Colonic mucosa (tissue), 4 donors: ENCODE data around the gene CTIF. TPM values are rescaled to one million over a fixed set of nuclear protein-coding genes. Genes with fewer than 3 reads are reported as not detected.

ENCODE experiments used
- DNase-seq: peaks from one replicate; pipeline ENCODE4 v3.0.0-alpha.2; 2020
- H3K27ac ChIP-seq: fragments of 200-600 bp; one replicate; pipeline ENCODE4 v1.8.0; 2021
- H3K27me3 ChIP-seq: fragments of 200-600 bp; one replicate; pipeline ENCODE4 v1.8.0; 2021
- H3K36me3 ChIP-seq: fragments of 200-600 bp; one replicate; pipeline ENCODE4 v1.8.0; 2021
- H3K4me1 ChIP-seq: fragments of 200-600 bp; one replicate; pipeline ENCODE4 v1.8.0; 2021; ENCODE audit warnings: mild to moderate bottlenecking
- H3K4me3 ChIP-seq: fragments of 200-600 bp; one replicate; pipeline ENCODE4 v1.8.0; 2021
- H3K9ac ChIP-seq, 2 donors: one replicate each; pipeline ENCODE4 v1.7.0; 2013; ENCODE audit warnings: control low read depth in 2 of 2, low read depth in 2 of 2, low read length in 2 of 2
- H3K9me3 ChIP-seq: fragments of 200-600 bp; one replicate; pipeline ENCODE4 v1.8.0; 2021
- CTCF ChIP-seq: fragments of 200-600 bp; IDR thresholded peaks from one replicate; pipeline ENCODE4 v1.8.0; 2022; ENCODE audit warnings: antibody characterized with exemption, mild to moderate bottlenecking
- intact Hi-C: fragments of 100-400 bp; cut with DNase I; formaldehyde crosslinking; loops from one replicate; pipeline ENCODE4 v1.14.1; 2022
- total RNA-seq, 2 donors: library from RNA; stranded (reverse); fragmentation: NEBNext Ultra II Directional in 1 of 2; extraction: Animal tissue kit (Norgen Biotek cat#: 25700) in 1 of 2; gene quantifications; one replicate each; pipeline ENCODE4 v1.2.1, GENCODE V29; 2021
- donor health status: healthy.
- donor health status: DM: no; HTN: no; CAD: no.
- donor health status: DM: no; HTN: no; CAD: no.

Gene CTIF
- total RNA-seq, 2 donors from 2014 or later, result 13.0 to 16.7 TPM

GRCh38 chr18:48784656-48785055, 245.8 kb downstream of the CTIF start:
- DNase-seq, result no peak
- Histone ChIP-seq H3K4me1 (peaks cover 6% of the 10 kb centered on the region), H3K27ac (no peak overlapping the region), H3K9ac (no peak overlapping the region), H3K36me3 (no peaks in the 10 kb centered on the region), H3K27me3 (no peaks in the 10 kb centered on the region), H3K4me3 (no peak overlapping the region), H3K9me3 (no peaks in the 10 kb centered on the region)
- TF ChIP-seq CTCF, result no peak
- intact Hi-C loops, result no loop called here

- H3K36me3 ChIP-seq, result no peaks in the 10 kb centered on the region
- no peak overlapping the region for H3K9ac ChIP-seq
- H3K27ac ChIP-seq, result no peak overlapping the region
- no peaks in the 10 kb centered on the region for H3K27me3 ChIP-seq
- no peak for TF ChIP-seq CTCF
- H3K9me3 ChIP-seq, result no peaks in the 10 kb centered on the region
- intact Hi-C loops, result no loop called here
- H3K4me3 ChIP-seq, result no peak overlapping the region
- peaks cover 6% of the 10 kb centered on the region for H3K4me1 ChIP-seq
- no peak for DNase-seq
Observed at GRCh38 chr18:48785091-48785614, 246.3 kb downstream of the CTIF start.

- DNase-seq, result no peak
- no peak for TF ChIP-seq CTCF
- Histone ChIP-seq H3K36me3 (no peaks in the 10 kb centered on the region), H3K9ac (no peak overlapping the region), H3K4me3 (no peak overlapping the region), H3K27me3 (no peaks in the 10 kb centered on the region), H3K27ac (no peak overlapping the region), H3K9me3 (no peaks in the 10 kb centered on the region), H3K4me1 (peaks cover 6% of the 10 kb centered on the region)
- intact Hi-C loops, result no loop called here
Observed at GRCh38 chr18:48785736-48786454, 247.1 kb downstream of the CTIF start.

- H3K4me3 ChIP-seq, result no peak overlapping the region
Observed at GRCh38 chr18:48786455-48787202, 247.8 kb downstream of the CTIF start.

More at GRCh38 chr18:48786455-48787202, 247.8 kb downstream of the CTIF start:
- no peaks in the 10 kb centered on the region for H3K9me3 ChIP-seq
- no peak for TF ChIP-seq CTCF
- no peaks in the 10 kb centered on the region for H3K27me3 ChIP-seq
- H3K4me1 ChIP-seq, result peaks cover 5% of the 10 kb centered on the region
- no peak overlapping the region for H3K27ac ChIP-seq
- no peak overlapping the region for H3K9ac ChIP-seq
- no peak for DNase-seq
- H3K36me3 ChIP-seq, result no peaks in the 10 kb centered on the region
- intact Hi-C loops, result no loop called here
